ENCODE data around the gene JUNB.

- no peak for TF ChIP-seq CTCF (conservative IDR thresholded peaks at IDR 0.05)
- no peak for TF ChIP-seq ZFX (IDR thresholded peaks at IDR 0.05)
These were observed 1.2 kb upstream of the JUNB start for GRCh38 chr19:12789904-12790619.

All from C4-2B (cell line).